CD14-positive monocyte (primary cell): ENCODE measurements around the gene KHK. TPM values are rescaled to one million over a fixed set of nuclear protein-coding genes. Genes with fewer than 3 reads are reported as not detected.

ENCODE experiments used
- DNase-seq, 3 donors: peaks; one replicate each; pipeline ENCODE4 v3.0.0-alpha.2; 2011 to 2022
- H2AFZ ChIP-seq: 2 replicates; pipeline ENCODE4 v1.6.0; 2012; ENCODE audit warnings: mild to moderate bottlenecking, low read depth, low read length, inconsistent platforms; ENCODE audit not compliant: insufficient read depth, poor library complexity, severe bottlenecking
- H3K27ac ChIP-seq, 2 donors: 1 replicate in 1 of 2; 2 replicates in 1 of 2; pipeline ENCODE4 v1.5.1; 2012 to 2013; ENCODE audit warnings: low read length in 2 of 2, control low read depth in 1 of 2, inconsistent platforms in 1 of 2, low read depth in 1 of 2, mild to moderate bottlenecking in 1 of 2
- H3K27me3 ChIP-seq, 2 donors: one replicate each; pipeline versions ENCODE4 v1.6.0 to v1.6.1; 2011 to 2013; ENCODE audit warnings: low read length in 2 of 2; ENCODE audit not compliant: control insufficient read depth in 2 of 2, insufficient read depth in 2 of 2
- H3K36me3 ChIP-seq, 2 donors: replicated peaks in 1 of 2; 1 replicate in 1 of 2; 2 replicates in 1 of 2; pipeline versions ENCODE4 v1.5.1 to v1.6.1; 2012 to 2013; ENCODE audit warnings: low read length in 2 of 2, control low read depth in 1 of 2, inconsistent platforms in 1 of 2, mild to moderate bottlenecking in 1 of 2; ENCODE audit not compliant: insufficient read depth in 2 of 2, control insufficient read depth in 1 of 2
- H3K4me1 ChIP-seq, 2 donors: 1 replicate in 1 of 2; 2 replicates in 1 of 2; pipeline versions ENCODE4 v1.5.1 to v1.6.1; 2012 to 2013; ENCODE audit warnings: low read length in 2 of 2, control low read depth in 1 of 2, inconsistent platforms in 1 of 2, mild to moderate bottlenecking in 1 of 2, moderate library complexity in 1 of 2; ENCODE audit not compliant: insufficient read depth in 2 of 2, control insufficient read depth in 1 of 2
- H3K4me2 ChIP-seq: replicated peaks from 2 replicates; pipeline ENCODE3; 2012; ENCODE audit warnings: low read length, moderate library complexity, mild to moderate bottlenecking; ENCODE audit not compliant: poor library complexity, severe bottlenecking; ENCODE audit errors: extremely low read depth
- H3K4me3 ChIP-seq, 3 experiments: fragments of 200-600 bp in 1 of 3; sonication (generic) in 1 of 3; replicated peaks in 1 of 3; 1 replicate in 2 of 3; 2 replicates in 1 of 3; pipeline ENCODE4 v1.5.1; 2011 to 2013; ENCODE audit warnings: low read length in 3 of 3, mild to moderate bottlenecking in 3 of 3, control low read depth in 2 of 3, low read depth in 2 of 3, inconsistent platforms in 1 of 3, moderate library complexity in 1 of 3
- H3K79me2 ChIP-seq: 2 replicates; pipeline ENCODE4 v1.6.0; 2012; ENCODE audit warnings: mild to moderate bottlenecking, control low read depth, inconsistent platforms, low read length, moderate library complexity; ENCODE audit not compliant: insufficient read depth
- H3K9ac ChIP-seq: 2 replicates; pipeline ENCODE4 v1.6.0; 2017; ENCODE audit warnings: low read length, mild to moderate bottlenecking; ENCODE audit not compliant: insufficient read depth, poor library complexity, severe bottlenecking
- H3K9me3 ChIP-seq, 2 donors: replicated peaks in 1 of 2; 1 replicate in 1 of 2; 2 replicates in 1 of 2; pipeline versions ENCODE4 v1.5.1 to v1.6.1; 2012 to 2013; ENCODE audit warnings: low read length in 2 of 2, control low read depth in 1 of 2; ENCODE audit not compliant: control insufficient read depth in 1 of 2, insufficient read depth in 1 of 2
- H4K20me1 ChIP-seq: 2 replicates; pipeline ENCODE4 v1.6.0; 2012; ENCODE audit warnings: mild to moderate bottlenecking, low read length, control low read depth, moderate library complexity; ENCODE audit not compliant: insufficient read depth
- H3K27ac Mint-ChIP-seq, 7 donors: one replicate each; pipeline ENCODE4 v1.8.0; 2020; ENCODE audit warnings: mild to moderate bottlenecking in 7 of 7, mixed read lengths in 7 of 7, moderate library complexity in 6 of 7, inconsistent platforms in 2 of 7
- H3K27me3 Mint-ChIP-seq, 3 donors: one replicate each; pipeline ENCODE4 v1.8.0; 2021 to 2022; ENCODE audit warnings: low read depth in 3 of 3, mild to moderate bottlenecking in 3 of 3, mixed read lengths in 3 of 3, moderate library complexity in 3 of 3, inconsistent platforms in 1 of 3
- H3K36me3 Mint-ChIP-seq, 2 donors: one replicate each; pipeline ENCODE4 v1.8.0; 2020; ENCODE audit warnings: mixed read lengths in 2 of 2, inconsistent platforms in 1 of 2, mild to moderate bottlenecking in 1 of 2
- H3K4me1 Mint-ChIP-seq: one replicate; pipeline ENCODE4 v1.8.0; 2020; ENCODE audit warnings: mild to moderate bottlenecking, mixed read lengths
- H3K4me3 Mint-ChIP-seq, 2 donors: one replicate each; pipeline ENCODE4 v1.8.0; 2020; ENCODE audit warnings: mild to moderate bottlenecking in 2 of 2, mixed read lengths in 2 of 2, moderate library complexity in 1 of 2
- H3K9me3 Mint-ChIP-seq, 7 donors: one replicate each; pipeline ENCODE4 v1.8.0; 2020 to 2022; ENCODE audit warnings: mixed read lengths in 7 of 7, mild to moderate bottlenecking in 6 of 7, moderate library complexity in 6 of 7, inconsistent platforms in 2 of 7
- WGBS: methylation state at CpG from one replicate; pipeline ENCODE4 v1.1.5; 2013; ENCODE audit warnings: missing lambda C conversion rate; ENCODE audit not compliant: insufficient coverage; 5-methylcytosine and 5-hydroxymethylcytosine counted together
- intact Hi-C, 2 donors: fragments of 100-400 bp; cut with micrococcal nuclease; formaldehyde crosslinking; loops; one replicate each; pipeline versions ENCODE4 v1.15.0 to v1.15.1; 2023
- polyA plus RNA-seq, 3 donors: library from polyadenylated mRNA; depleted of rRNA in 1 of 3; unstranded in 2 of 3; stranded (reverse) in 1 of 3; fragments of 300-500 nt in 2 of 3; fragments of >200 nt in 1 of 3; fragmentation: Illumina TruSeq in 2 of 3; gene quantifications; 1 replicate in 2 of 3; 2 replicates in 1 of 3; pipeline ENCODE4 v1.2.3, GENCODE V29; 2012 to 2021
- TF ChIP-seq, protein P1 (sequence below): fragments of 200-600 bp; IDR thresholded peaks from one replicate; pipeline ENCODE4 v1.8.0; 2022; ENCODE audit warnings: antibody characterized with exemption, mild to moderate bottlenecking

Gene KHK
- polyA plus RNA-seq, 3 donors, result 3.4 to 7.3 (median 6.6) TPM

DNA sequence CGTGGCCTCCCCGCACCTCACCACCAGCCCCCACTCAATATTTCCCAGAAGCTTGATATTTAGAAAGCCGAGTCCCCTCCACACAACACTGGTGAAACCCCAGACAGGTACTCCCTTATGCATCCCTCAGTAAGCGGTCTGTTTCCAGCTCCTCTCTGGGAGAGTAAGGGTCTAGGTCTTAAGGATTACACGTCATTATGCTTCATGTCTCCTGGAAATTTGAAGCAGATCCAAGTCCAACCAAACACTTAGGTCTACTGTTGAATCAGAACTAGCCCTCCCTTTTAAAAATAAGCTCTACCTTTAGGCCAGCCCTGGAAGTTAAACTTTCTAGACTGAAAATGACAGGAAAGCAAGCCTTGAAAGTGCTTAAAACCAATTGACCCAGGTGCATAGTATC is 13.7 kb upstream of the KHK start:
- Mint-ChIP-seq H3K36me3 (peaks cover 20% of the 10 kb centered on the region in 2 donors), H3K27me3 (peaks cover 0 to 3% (median 0%) of the 10 kb centered on the region in 3 donors), H3K9me3 (peaks cover 0 to 2% (median 0%) of the 10 kb centered on the region in 7 donors), H3K4me1 (peaks cover 61% of the 10 kb centered on the region), H3K4me3 (peak overlapping the region in 1 of 2 donors; percentile 24), H3K27ac (no peak overlapping the region)
- H3K4me1 ChIP-seq, result peaks cover 41 to 49% of the 10 kb centered on the region in 2 donors
- no peaks in the 10 kb centered on the region for H3K9me3 ChIP-seq
- peak overlapping the region; percentile 96 for H2AFZ ChIP-seq
- intact Hi-C loops, result loop anchor here (5.0 kb wide), 1 partner anchor 41 kb away; the partner anchor contains the start of gene TMEM214 (in 2 of the 2)
- H3K27me3 ChIP-seq, result no peaks in the 10 kb centered on the region
- TF ChIP-seq, protein P1, sequence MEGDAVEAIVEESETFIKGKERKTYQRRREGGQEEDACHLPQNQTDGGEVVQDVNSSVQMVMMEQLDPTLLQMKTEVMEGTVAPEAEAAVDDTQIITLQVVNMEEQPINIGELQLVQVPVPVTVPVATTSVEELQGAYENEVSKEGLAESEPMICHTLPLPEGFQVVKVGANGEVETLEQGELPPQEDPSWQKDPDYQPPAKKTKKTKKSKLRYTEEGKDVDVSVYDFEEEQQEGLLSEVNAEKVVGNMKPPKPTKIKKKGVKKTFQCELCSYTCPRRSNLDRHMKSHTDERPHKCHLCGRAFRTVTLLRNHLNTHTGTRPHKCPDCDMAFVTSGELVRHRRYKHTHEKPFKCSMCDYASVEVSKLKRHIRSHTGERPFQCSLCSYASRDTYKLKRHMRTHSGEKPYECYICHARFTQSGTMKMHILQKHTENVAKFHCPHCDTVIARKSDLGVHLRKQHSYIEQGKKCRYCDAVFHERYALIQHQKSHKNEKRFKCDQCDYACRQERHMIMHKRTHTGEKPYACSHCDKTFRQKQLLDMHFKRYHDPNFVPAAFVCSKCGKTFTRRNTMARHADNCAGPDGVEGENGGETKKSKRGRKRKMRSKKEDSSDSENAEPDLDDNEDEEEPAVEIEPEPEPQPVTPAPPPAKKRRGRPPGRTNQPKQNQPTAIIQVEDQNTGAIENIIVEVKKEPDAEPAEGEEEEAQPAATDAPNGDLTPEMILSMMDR, result no peak
- H4K20me1 ChIP-seq, result peaks cover 15% of the 10 kb centered on the region
- H3K4me3 ChIP-seq, result no peak overlapping the region
- no peak for DNase-seq
- peaks cover 24% of the 10 kb centered on the region for H3K79me2 ChIP-seq
- peaks cover 16 to 24% of the 10 kb centered on the region in 2 donors for H3K36me3 ChIP-seq
- no peak overlapping the region for H3K9ac ChIP-seq
- H3K27ac ChIP-seq, result no peak overlapping the region
- H3K4me2 ChIP-seq, result no peak overlapping the region
- WGBS, result 65% methylated on average over 2 of the region's 5 CpGs

DNA sequence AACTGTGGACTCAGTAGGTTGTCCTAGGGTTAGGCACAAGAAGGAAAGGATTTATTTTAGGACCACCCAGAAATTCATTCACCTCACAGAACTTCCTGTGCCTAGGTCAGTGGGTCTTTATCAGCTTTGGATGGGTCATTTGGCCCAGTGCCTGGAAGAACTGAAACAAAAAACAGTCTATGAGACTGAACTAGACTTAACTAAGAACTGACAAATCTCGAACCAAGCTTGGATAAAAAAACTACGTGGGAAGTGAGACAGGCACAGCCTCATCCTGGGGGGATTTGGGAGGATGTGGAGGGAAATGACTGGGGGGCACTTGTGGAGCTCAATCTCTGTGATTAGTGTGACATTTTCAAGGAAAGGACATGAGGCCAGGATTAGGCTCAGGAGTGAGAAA is 12.8 kb upstream of the KHK start:
- Histone ChIP-seq H3K27ac (no peak overlapping the region), H3K4me2 (no peak overlapping the region), H3K9ac (no peak overlapping the region), H3K27me3 (no peaks in the 10 kb centered on the region), H3K9me3 (no peaks in the 10 kb centered on the region), H3K79me2 (peaks cover 24% of the 10 kb centered on the region), H3K4me1 (peaks cover 47 to 57% of the 10 kb centered on the region in 2 donors), H4K20me1 (peaks cover 8% of the 10 kb centered on the region), H3K4me3 (no peak overlapping the region), H3K36me3 (peaks cover 9 to 15% of the 10 kb centered on the region in 2 donors), H2AFZ (no peak overlapping the region)
- H3K9me3 Mint-ChIP-seq, result peaks cover 0 to 2% (median 0%) of the 10 kb centered on the region in 7 donors
- TF ChIP-seq, protein P1, result no peak
- no peak overlapping the region for H3K4me3 Mint-ChIP-seq
- peaks cover 12% of the 10 kb centered on the region in 2 donors for H3K36me3 Mint-ChIP-seq
- H3K4me1 Mint-ChIP-seq, result peaks cover 68% of the 10 kb centered on the region
- H3K27ac Mint-ChIP-seq, result peak overlapping the region in 1 of 7 donors; percentile 58
- 38% methylated on average over 2 of the region's 2 CpGs for WGBS
- peaks cover 0 to 6% (median 0%) of the 10 kb centered on the region in 3 donors for H3K27me3 Mint-ChIP-seq
- no peak for DNase-seq
- intact Hi-C loops, result loop anchor here (5.0 kb wide), 1 partner anchor 41 kb away; the partner anchor contains the start of gene TMEM214 (in 2 of the 2)
